Activated CD8-positive, alpha-beta memory T cell treated with anti-CD3 and anti-CD28 coated beads, Interleukin-2, amount 10 ng/mL, durations not matched to agents 7 days and 5 days (primary cell): ENCODE results near the gene CLSTN2. TPM values are rescaled to one million over a fixed set of nuclear protein-coding genes. Genes with fewer than 3 reads are reported as not detected.

ENCODE experiments used
- ATAC-seq: fragments of 150-1000 bp; cut with Tn5 transposase; one replicate; pipeline ENCODE4 v1.10.0; 2021; ENCODE audit warnings: moderate library complexity
- CTCF ChIA-PET: fragments of 350-600 bp; sonication (Branson Sonifier 250); formaldehyde crosslinking; loops from one replicate; lab custom pipeline; 2021; ENCODE audit warnings: antibody characterized with exemption; lab: Charles Lee
- DNase-seq: peaks from one replicate; pipeline ENCODE4 v3.0.0-alpha.2; 2020
- H3K27ac Mint-ChIP-seq: one replicate; pipeline ENCODE4 v1.8.0; 2021; ENCODE audit warnings: mild to moderate bottlenecking, mixed read lengths
- H3K27me3 Mint-ChIP-seq: one replicate; pipeline ENCODE4 v1.8.0; 2021; ENCODE audit warnings: mixed read lengths
- H3K36me3 Mint-ChIP-seq: one replicate; pipeline ENCODE4 v1.8.0; 2021; ENCODE audit warnings: mild to moderate bottlenecking, mixed read lengths
- H3K4me1 Mint-ChIP-seq: one replicate; pipeline ENCODE4 v1.8.0; 2021; ENCODE audit warnings: mixed read lengths
- H3K4me3 Mint-ChIP-seq: one replicate; pipeline ENCODE4 v1.8.0; 2021; ENCODE audit warnings: mild to moderate bottlenecking, moderate library complexity, mixed read lengths
- H3K9me3 Mint-ChIP-seq: one replicate; pipeline ENCODE4 v1.8.0; 2022; ENCODE audit warnings: low read depth, mixed read lengths
- total RNA-seq, 2 experiments: library from RNA; stranded (reverse); gene quantifications; one replicate each; pipeline ENCODE4 v1.2.3, GENCODE V29; 2021

CLSTN2 gene
- total RNA-seq, 2 experiments from 2014 or later = 0.07 TPM; not detected in 1

DNA sequence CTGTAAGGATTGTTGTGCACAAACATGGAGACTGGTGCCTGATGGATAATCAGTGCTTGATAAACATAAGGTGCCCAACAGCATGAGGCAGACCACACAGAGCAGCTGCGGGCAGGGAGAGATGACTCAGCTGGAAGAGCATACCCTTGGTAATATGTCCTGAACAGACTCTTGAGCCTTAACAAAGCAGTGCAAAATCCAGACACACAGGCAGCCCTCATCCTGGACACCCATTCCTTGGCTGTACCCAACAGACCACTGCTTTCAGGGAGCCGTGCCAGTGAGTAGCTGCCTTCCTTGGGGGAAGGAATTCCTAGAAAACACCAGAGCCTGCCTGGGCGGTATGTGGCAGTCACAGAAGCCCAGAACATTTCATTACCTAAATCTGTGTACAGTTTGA, 156.2 kb downstream of the CLSTN2 start:
- Mint-ChIP-seq H3K27ac (no peak overlapping the region), H3K4me3 (no peak overlapping the region), H3K4me1 (no peaks in the 10 kb centered on the region), H3K9me3 (no peaks in the 10 kb centered on the region), H3K27me3 (no peaks in the 10 kb centered on the region), H3K36me3 (no peaks in the 10 kb centered on the region)
- no peak for DNase-seq
- no peak for ATAC-seq
- CTCF ChIA-PET = no interaction called here

DNA sequence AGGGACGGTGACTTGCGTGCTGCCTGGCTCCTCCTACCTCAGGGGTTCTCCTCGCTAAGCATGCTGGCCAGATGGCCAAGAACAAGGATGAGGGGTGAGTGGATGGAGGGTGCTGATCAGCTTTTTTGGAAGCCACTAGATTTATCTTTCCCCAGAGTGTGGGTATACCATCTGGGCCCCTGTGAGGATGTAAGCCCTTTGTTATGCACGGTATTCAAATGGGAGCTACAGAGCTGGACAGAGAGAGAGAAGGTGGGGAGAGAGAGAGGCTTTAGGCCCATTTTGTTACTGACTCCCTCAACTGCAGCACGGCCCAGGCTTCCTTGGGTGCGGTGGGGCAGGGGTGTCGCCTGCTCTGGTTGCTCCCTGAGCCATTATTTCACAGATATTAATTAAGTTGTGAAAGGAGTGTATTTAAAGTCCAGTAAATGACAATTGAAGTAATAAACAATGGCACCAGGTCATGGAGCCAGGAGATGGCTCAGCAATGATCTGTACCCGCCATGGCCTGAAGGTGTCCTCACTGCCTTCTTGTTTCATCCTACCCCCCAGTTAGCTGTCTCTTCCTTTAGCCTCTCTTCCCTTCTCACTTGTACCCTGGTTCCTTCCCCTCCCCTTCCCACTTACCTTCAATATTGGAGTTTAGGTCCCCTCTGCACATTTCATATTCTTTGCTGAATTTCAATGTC, 158.0 kb downstream of the CLSTN2 start:
- DNase-seq (no peak), ATAC-seq (no peak)
- H3K4me3 Mint-ChIP-seq = no peak overlapping the region
- CTCF ChIA-PET = no interaction called here
- no peaks in the 10 kb centered on the region for H3K36me3 Mint-ChIP-seq
- H3K9me3 Mint-ChIP-seq = no peaks in the 10 kb centered on the region
- H3K27me3 Mint-ChIP-seq = no peaks in the 10 kb centered on the region
- H3K4me1 Mint-ChIP-seq = no peaks in the 10 kb centered on the region
- no peak overlapping the region for H3K27ac Mint-ChIP-seq

GRCh38 chr3:140093742-140094141, 158.8 kb downstream of the CLSTN2 start:
- ATAC-seq = no peak
- H3K4me1 Mint-ChIP-seq = no peaks in the 10 kb centered on the region
- H3K4me3 Mint-ChIP-seq = no peak overlapping the region
- H3K36me3 Mint-ChIP-seq = no peaks in the 10 kb centered on the region
- CTCF ChIA-PET = no interaction called here
- H3K9me3 Mint-ChIP-seq = no peaks in the 10 kb centered on the region
- H3K27me3 Mint-ChIP-seq = no peaks in the 10 kb centered on the region
- no peak for DNase-seq
- H3K27ac Mint-ChIP-seq = no peak overlapping the region

DNA sequence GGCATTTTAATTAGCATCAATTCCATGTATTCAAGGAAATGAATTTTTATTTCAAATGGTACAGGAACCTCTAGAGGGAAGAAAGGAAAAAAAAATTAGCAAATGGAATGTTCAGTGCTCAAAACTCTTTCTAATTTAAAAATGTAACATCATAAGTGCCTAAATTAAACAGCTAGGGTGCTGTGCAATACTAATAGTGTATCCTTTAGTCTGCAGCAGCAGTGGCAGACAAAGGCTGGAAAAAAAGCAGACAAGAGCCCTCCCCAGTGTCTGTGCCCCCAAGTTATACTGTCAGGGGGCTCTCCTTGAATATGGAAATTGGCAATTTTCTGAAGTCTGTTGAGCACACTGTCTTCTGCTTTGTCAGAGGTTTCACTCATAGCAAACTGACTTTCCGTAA, 159.5 kb downstream of the CLSTN2 start:
- Mint-ChIP-seq H3K27me3 (no peaks in the 10 kb centered on the region), H3K4me3 (no peak overlapping the region), H3K9me3 (no peaks in the 10 kb centered on the region), H3K4me1 (no peaks in the 10 kb centered on the region), H3K27ac (no peak overlapping the region), H3K36me3 (no peaks in the 10 kb centered on the region)
- CTCF ChIA-PET = no interaction called here
- DNase-seq (no peak), ATAC-seq (no peak)

DNA sequence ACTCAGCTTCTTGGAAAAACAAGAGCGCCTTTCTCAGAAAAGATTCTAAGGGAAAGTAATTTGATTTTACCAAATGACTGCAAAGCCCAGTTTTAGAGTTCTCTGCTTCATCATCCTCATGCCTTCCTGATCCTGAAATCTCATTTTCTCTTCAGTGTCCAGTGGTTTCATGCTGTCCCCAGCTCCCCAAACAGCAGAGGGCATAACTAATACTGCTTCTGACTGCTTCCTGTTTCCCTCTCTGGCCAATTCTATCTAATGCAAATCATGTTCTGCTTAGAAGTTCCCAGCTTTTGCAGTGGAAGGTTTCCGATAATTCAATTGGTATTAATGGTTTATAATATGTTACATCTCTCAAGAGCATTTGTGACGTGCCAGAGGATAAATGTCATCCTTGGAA, 161.1 kb downstream of the CLSTN2 start:
- Mint-ChIP-seq H3K36me3 (no peaks in the 10 kb centered on the region), H3K4me3 (no peak overlapping the region), H3K27me3 (no peaks in the 10 kb centered on the region), H3K27ac (no peak overlapping the region), H3K9me3 (no peaks in the 10 kb centered on the region), H3K4me1 (no peaks in the 10 kb centered on the region)
- ATAC-seq (no peak), DNase-seq (no peak)
- CTCF ChIA-PET = no interaction called here

GRCh38 chr3:140097874-140098635, 163.1 kb downstream of the CLSTN2 start:
- CTCF ChIA-PET = no interaction called here
- no peaks in the 10 kb centered on the region for H3K4me1 Mint-ChIP-seq
- H3K27me3 Mint-ChIP-seq = no peaks in the 10 kb centered on the region
- no peak for DNase-seq
- no peak for ATAC-seq
- H3K9me3 Mint-ChIP-seq = no peaks in the 10 kb centered on the region
- H3K4me3 Mint-ChIP-seq = no peak overlapping the region
- no peaks in the 10 kb centered on the region for H3K36me3 Mint-ChIP-seq
- H3K27ac Mint-ChIP-seq = no peak overlapping the region

GRCh38 chr3:140100479-140100878, 165.5 kb downstream of the CLSTN2 start:
- Mint-ChIP-seq H3K27ac (no peak overlapping the region), H3K27me3 (peaks cover 2% of the 10 kb centered on the region), H3K9me3 (no peaks in the 10 kb centered on the region), H3K4me3 (no peak overlapping the region), H3K36me3 (no peaks in the 10 kb centered on the region), H3K4me1 (no peaks in the 10 kb centered on the region)
- no peak for ATAC-seq
- CTCF ChIA-PET = no interaction called here
- no peak for DNase-seq

DNA sequence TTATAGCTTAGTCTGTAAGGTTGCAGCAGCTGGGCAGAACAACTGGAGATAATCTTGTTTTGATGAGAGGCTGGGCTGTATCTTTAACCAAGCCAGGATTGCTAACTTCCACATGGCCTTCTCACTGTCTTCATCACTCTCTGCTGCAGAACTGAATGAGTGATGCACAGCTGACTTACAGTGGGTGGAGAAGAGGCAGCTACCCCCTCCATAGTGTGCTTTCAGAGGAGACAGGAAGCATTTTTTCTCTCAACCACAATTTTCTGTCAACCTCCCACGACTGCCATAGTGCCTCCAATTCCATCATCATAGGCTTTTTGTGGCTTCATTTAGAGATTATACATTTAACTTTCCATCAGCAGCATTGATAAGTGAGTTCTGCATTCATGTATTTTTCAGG, 168.2 kb downstream of the CLSTN2 start:
- H3K4me1 Mint-ChIP-seq = no peaks in the 10 kb centered on the region
- H3K27me3 Mint-ChIP-seq = peaks cover 2% of the 10 kb centered on the region
- CTCF ChIA-PET = no interaction called here
- H3K9me3 Mint-ChIP-seq = no peaks in the 10 kb centered on the region
- ATAC-seq = no peak
- H3K36me3 Mint-ChIP-seq = no peaks in the 10 kb centered on the region
- no peak overlapping the region for H3K4me3 Mint-ChIP-seq
- H3K27ac Mint-ChIP-seq = no peak overlapping the region
- DNase-seq = no peak

DNA sequence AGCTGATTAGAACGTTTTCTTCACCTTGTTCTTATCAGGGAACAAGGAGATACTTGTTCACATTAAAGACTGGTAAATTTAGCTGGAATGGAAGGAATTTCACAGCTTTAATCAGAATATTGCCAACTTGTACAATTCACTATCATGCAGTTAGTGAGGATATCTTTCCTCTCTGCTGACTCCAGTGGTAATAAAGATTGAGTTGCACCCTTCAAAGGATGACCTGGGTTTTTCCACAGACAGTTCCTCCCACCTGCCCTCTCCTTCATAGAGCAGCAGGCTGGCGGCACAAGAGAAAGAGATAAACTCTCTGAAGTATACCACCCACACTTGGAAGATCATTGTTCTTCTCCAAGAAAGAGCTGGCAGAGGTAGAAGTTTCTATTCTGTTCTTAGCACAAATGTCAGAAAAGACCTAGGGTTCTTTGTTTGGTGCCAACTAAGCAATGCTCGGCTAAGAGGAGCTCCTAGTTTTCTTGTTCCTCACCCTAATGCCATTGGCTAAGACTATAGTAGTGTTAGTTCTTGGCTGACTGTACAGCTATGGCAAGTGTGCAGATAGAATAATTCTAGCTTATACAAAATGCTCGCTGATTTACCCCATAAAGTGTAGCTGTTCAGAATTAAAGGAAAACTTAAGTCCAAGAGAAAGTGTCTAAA, 169.1 kb downstream of the CLSTN2 start:
- CTCF ChIA-PET = no interaction called here

GRCh38 chr3:140113996-140114788, 179.2 kb downstream of the CLSTN2 start:
- Mint-ChIP-seq H3K9me3 (no peaks in the 10 kb centered on the region), H3K36me3 (no peaks in the 10 kb centered on the region), H3K4me1 (no peaks in the 10 kb centered on the region), H3K27me3 (no peaks in the 10 kb centered on the region), H3K4me3 (no peak overlapping the region), H3K27ac (no peak overlapping the region)
- CTCF ChIA-PET = no interaction called here
- DNase-seq = no peak
- ATAC-seq = no peak

More for the DNA sequence above, 169.1 kb downstream of the CLSTN2 start:
- Mint-ChIP-seq H3K4me1 (no peaks in the 10 kb centered on the region), H3K36me3 (no peaks in the 10 kb centered on the region), H3K27me3 (peaks cover 2% of the 10 kb centered on the region), H3K9me3 (no peaks in the 10 kb centered on the region), H3K27ac (no peak overlapping the region), H3K4me3 (no peak overlapping the region)
- no peak for DNase-seq
- no peak for ATAC-seq

- no peak overlapping the region for H3K27ac Mint-ChIP-seq
- H3K36me3 Mint-ChIP-seq = no peaks in the 10 kb centered on the region
- H3K27me3 Mint-ChIP-seq = no peaks in the 10 kb centered on the region
- DNase-seq (no peak), ATAC-seq (no peak)
- no peaks in the 10 kb centered on the region for H3K9me3 Mint-ChIP-seq
- H3K4me1 Mint-ChIP-seq = no peaks in the 10 kb centered on the region
- CTCF ChIA-PET = no interaction called here
- H3K4me3 Mint-ChIP-seq = no peak overlapping the region
Measured at GRCh38 chr3:140114789-140115080, 179.8 kb downstream of the CLSTN2 start.

GRCh38 chr3:140117096-140117526, 182.1 kb downstream of the CLSTN2 start:
- DNase-seq (no peak), ATAC-seq (no peak)
- Mint-ChIP-seq H3K4me3 (no peak overlapping the region), H3K36me3 (no peaks in the 10 kb centered on the region), H3K27me3 (no peaks in the 10 kb centered on the region), H3K27ac (no peak overlapping the region), H3K9me3 (no peaks in the 10 kb centered on the region), H3K4me1 (no peaks in the 10 kb centered on the region)
- CTCF ChIA-PET = no interaction called here

- no peak overlapping the region for H3K4me3 Mint-ChIP-seq
- H3K36me3 Mint-ChIP-seq = no peaks in the 10 kb centered on the region
- no peaks in the 10 kb centered on the region for H3K4me1 Mint-ChIP-seq
- ATAC-seq = no peak
- no peak for DNase-seq
- no peak overlapping the region for H3K27ac Mint-ChIP-seq
- CTCF ChIA-PET = no interaction called here
- no peaks in the 10 kb centered on the region for H3K9me3 Mint-ChIP-seq
- H3K27me3 Mint-ChIP-seq = no peaks in the 10 kb centered on the region
Measured at GRCh38 chr3:140122183-140122582, 187.2 kb downstream of the CLSTN2 start.
